ENCODE measurements around the gene HLA-DQA1. TPM values are rescaled to one million over a fixed set of nuclear protein-coding genes. Genes with fewer than 3 reads are reported as not detected.
A peak's percentile ranks its signal among the peaks of the same experiment; 100 is the strongest.

Gene HLA-DQA1
- total RNA-seq, 4 donors from 2014 or later = 0.67 to 36.3 (median 1.5) TPM; not detected in 1

DNA sequence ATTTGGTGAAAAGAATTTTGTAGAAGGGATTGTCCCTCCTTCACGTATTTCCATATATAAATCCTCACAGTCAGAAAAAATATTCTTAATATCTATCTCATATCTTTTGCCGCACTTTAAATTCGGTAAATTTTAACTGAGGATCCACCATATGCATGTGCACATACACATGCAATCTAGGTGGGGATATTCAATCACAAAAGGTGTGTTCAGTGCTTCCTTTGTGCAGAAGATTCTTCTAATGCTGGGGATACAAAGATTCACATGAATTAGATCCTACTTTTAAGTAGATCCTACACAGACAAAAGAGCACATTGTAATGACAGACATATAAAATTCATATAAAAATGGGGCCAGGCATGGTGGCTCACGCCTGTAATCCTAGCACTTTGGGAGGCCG lies 34.0 kb upstream of the HLA-DQA1 start:
- Histone ChIP-seq H3K27ac (peak overlapping the region in 1 of 4 donors; percentile 55), H3K27me3 (no peaks in the 10 kb centered on the region)
- TF ChIP-seq, protein P1, sequence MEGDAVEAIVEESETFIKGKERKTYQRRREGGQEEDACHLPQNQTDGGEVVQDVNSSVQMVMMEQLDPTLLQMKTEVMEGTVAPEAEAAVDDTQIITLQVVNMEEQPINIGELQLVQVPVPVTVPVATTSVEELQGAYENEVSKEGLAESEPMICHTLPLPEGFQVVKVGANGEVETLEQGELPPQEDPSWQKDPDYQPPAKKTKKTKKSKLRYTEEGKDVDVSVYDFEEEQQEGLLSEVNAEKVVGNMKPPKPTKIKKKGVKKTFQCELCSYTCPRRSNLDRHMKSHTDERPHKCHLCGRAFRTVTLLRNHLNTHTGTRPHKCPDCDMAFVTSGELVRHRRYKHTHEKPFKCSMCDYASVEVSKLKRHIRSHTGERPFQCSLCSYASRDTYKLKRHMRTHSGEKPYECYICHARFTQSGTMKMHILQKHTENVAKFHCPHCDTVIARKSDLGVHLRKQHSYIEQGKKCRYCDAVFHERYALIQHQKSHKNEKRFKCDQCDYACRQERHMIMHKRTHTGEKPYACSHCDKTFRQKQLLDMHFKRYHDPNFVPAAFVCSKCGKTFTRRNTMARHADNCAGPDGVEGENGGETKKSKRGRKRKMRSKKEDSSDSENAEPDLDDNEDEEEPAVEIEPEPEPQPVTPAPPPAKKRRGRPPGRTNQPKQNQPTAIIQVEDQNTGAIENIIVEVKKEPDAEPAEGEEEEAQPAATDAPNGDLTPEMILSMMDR (IDR thresholded peaks at IDR 0.05) = no peak
- TF ChIP-seq POLR2A (IDR thresholded peaks at IDR 0.05) = no peak

DNA sequence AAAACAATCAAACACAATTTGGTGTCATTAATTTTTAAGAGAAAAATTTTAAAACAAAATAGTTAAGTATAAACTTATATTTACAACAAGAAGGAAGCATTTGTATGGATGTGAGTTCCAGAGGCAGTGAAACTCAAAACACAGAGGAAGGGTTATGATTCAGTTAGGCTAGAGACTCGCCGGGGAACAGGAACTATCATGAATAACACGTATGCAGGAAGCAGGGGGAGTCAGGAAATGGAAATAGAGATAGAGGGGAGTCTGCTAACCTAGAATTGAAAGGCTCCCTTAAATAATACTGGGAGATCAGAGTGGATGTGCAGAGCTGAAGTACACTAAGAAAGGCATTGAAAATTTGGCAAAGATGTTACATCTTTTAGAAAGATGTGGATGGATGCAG lies 33.3 kb upstream of the HLA-DQA1 start:
- Histone ChIP-seq H3K4me3 (no peak overlapping the region), H3K36me3 (no peaks in the 10 kb centered on the region), H3K4me1 (no peaks in the 10 kb centered on the region), H3K27me3 (no peaks in the 10 kb centered on the region), H3K9me3 (no peaks in the 10 kb centered on the region), H3K27ac (peak overlapping the region in 1 of 4 donors; percentile 67)
- no peak for TF ChIP-seq POLR2A (IDR thresholded peaks at IDR 0.05)
- TF ChIP-seq, protein P1 (IDR thresholded peaks at IDR 0.05) = no peak
- DNase-seq = no peak

More for the DNA sequence above, 34.0 kb upstream of the HLA-DQA1 start:
- DNase-seq = no peak
- H3K36me3 ChIP-seq = no peaks in the 10 kb centered on the region
- H3K4me1 ChIP-seq = no peaks in the 10 kb centered on the region
- H3K9me3 ChIP-seq = no peaks in the 10 kb centered on the region
- H3K4me3 ChIP-seq = no peak overlapping the region

DNA sequence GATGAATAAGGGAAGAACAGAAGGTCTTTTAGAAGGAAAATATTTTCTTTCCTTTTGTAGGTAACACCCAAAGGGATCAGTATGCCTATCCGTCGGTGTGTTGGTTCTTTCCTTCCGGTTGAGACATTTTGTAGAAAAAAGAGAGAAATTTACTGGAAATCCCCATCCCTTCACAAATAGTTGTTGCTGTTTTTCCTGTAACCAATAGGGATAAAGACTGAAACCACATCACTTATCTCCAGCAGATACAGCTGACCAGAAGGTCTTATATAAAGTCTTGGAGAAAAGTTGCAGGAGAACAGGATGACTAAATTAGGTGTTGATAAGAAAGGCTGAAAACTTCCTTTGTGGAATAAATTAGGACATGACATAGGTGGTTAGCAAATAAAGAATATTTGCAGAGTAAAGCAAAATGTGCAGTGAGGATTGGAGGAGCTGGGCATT lies 32.8 kb upstream of the HLA-DQA1 start:
- Histone ChIP-seq H3K27ac (peak overlapping the region in 1 of 4 donors; percentile 67), H3K4me3 (no peak overlapping the region)
- no peak for TF ChIP-seq POLR2A (IDR thresholded peaks at IDR 0.05)
- TF ChIP-seq, protein P1 (IDR thresholded peaks at IDR 0.05) = no peak

DNA sequence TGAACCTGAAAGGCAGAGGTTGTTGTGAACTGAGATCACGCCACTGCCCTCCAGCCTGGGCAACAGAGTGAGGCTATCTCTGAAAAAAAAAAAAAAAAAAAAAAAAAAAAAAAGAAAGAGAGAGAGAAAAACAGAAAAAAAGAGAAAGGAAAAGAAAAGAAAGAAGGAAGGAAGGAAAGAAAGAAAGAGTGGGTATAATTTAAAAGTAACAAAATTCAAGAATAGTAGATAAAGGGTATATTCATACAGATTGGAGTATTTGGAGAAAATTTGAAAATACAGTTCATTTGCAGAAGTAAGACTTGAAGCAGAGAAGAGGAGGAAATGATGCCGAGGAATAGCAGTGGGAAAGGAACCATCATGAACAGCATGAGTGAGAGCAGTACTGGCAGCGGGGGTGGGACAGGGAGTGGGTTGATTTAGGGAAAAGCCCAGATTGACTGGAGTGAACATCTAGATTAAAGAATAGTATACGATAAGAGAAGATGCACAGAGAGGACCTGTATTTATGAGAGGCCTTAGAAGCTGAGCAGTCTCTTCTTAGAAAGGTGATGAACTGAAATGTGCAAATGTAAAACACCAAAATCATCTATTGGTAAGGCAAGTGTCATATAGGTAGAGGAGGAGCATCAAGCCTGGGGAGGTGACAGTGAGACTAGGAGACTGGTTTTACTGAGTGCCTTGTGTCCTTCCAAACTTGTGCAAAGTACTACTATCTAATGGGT lies 29.8 kb upstream of the HLA-DQA1 start:
- Histone ChIP-seq H3K4me3 (no peak overlapping the region), H3K27ac (peak overlapping the region in 1 of 4 donors; percentile 71), H3K9me3 (no peaks in the 10 kb centered on the region), H3K36me3 (no peaks in the 10 kb centered on the region), H3K4me1 (no peaks in the 10 kb centered on the region), H3K27me3 (no peaks in the 10 kb centered on the region)
- DNase-seq = peak in 1 of 3 donors; percentile 36
- TF ChIP-seq, protein P1 (IDR thresholded peaks at IDR 0.05) = no peak
- no peak for TF ChIP-seq POLR2A (IDR thresholded peaks at IDR 0.05)

More for the DNA sequence above, 32.8 kb upstream of the HLA-DQA1 start:
- no peaks in the 10 kb centered on the region for H3K27me3 ChIP-seq
- H3K9me3 ChIP-seq = no peaks in the 10 kb centered on the region
- no peaks in the 10 kb centered on the region for H3K36me3 ChIP-seq
- no peaks in the 10 kb centered on the region for H3K4me1 ChIP-seq
- no peak for DNase-seq

DNA sequence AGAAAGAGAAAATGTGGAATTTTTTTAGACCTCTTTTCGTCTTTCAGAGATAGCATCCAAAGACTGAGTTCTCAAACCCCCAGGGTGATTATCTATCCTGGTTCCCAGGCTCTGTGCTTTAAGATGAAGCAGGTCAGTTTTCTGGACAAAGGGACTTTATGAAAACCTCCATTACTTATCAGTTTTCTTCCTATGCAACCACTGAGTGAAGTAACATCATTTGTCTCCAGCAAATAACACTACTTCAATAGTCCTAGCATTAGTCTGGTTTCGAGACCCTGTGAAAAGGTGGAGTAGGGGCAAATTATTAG lies 29.3 kb upstream of the HLA-DQA1 start:
- no peak overlapping the region for H3K4me3 ChIP-seq
- no peaks in the 10 kb centered on the region for H3K27me3 ChIP-seq
- H3K9me3 ChIP-seq = no peaks in the 10 kb centered on the region
- no peak for DNase-seq
- H3K27ac ChIP-seq = peak overlapping the region in 1 of 4 donors; percentile 71
- no peaks in the 10 kb centered on the region for H3K4me1 ChIP-seq
- TF ChIP-seq, protein P1 (IDR thresholded peaks at IDR 0.05) = no peak
- TF ChIP-seq POLR2A (IDR thresholded peaks at IDR 0.05) = no peak
- H3K36me3 ChIP-seq = no peaks in the 10 kb centered on the region
